ENCODE measurements around the gene ACAA2.
A peak's percentile ranks its signal among the peaks of the same experiment; 100 is the strongest.

Gene ACAA2, protein sequence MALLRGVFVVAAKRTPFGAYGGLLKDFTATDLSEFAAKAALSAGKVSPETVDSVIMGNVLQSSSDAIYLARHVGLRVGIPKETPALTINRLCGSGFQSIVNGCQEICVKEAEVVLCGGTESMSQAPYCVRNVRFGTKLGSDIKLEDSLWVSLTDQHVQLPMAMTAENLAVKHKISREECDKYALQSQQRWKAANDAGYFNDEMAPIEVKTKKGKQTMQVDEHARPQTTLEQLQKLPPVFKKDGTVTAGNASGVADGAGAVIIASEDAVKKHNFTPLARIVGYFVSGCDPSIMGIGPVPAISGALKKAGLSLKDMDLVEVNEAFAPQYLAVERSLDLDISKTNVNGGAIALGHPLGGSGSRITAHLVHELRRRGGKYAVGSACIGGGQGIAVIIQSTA

GRCh38 chr18:49813319-49814146 is at the start of gene ACAA2:
Gene ACAA2, minus strand, starts transcription at chr18:49813533. Its CDS starts 49 bp downstream, at chr18:49813484.
- no peaks in the 10 kb centered on the region for H3K27me3 ChIP-seq
- no peak for TF ChIP-seq Cebpa-rat (IDR thresholded peaks at IDR 0.05)
- peak within 1 kb of the TSS; percentile 77 for H3K4me3 ChIP-seq

GRCh38 chr18:49862656-49863385 is 49.5 kb upstream of the ACAA2 start:
- Histone ChIP-seq H3K27me3 (no peaks in the 10 kb centered on the region), H3K4me3 (no peak overlapping the region), H3K27ac (no peak overlapping the region), H3K4me1 (peaks cover 9% of the 10 kb centered on the region), H3K4me2 (no peak overlapping the region), H3K9me3 (no peaks in the 10 kb centered on the region), H3K36me3 (no peaks in the 10 kb centered on the region), H4K20me1 (no peaks in the 10 kb centered on the region), H3K9ac (no peak overlapping the region)
- TF ChIP-seq Cebpa-rat (IDR thresholded peaks at IDR 0.05), result no peak

More at GRCh38 chr18:49813319-49814146, at the start of gene ACAA2:
- H3K9ac ChIP-seq, result peak within 1 kb of the TSS; percentile 92
- peak within 1 kb of the TSS; percentile 87 for H3K4me2 ChIP-seq
- peak within 1 kb of the TSS; percentile 94 for H3K27ac ChIP-seq
- H4K20me1 ChIP-seq, result no peaks in the 10 kb centered on the region
- peaks cover 24% of the 10 kb centered on the region for H3K4me1 ChIP-seq
- H3K9me3 ChIP-seq, result peaks cover 22% of the 10 kb centered on the region
- H3K36me3 ChIP-seq, result peaks cover 13% of the 10 kb centered on the region; the same call in 1 of the 2 replicates

DNA sequence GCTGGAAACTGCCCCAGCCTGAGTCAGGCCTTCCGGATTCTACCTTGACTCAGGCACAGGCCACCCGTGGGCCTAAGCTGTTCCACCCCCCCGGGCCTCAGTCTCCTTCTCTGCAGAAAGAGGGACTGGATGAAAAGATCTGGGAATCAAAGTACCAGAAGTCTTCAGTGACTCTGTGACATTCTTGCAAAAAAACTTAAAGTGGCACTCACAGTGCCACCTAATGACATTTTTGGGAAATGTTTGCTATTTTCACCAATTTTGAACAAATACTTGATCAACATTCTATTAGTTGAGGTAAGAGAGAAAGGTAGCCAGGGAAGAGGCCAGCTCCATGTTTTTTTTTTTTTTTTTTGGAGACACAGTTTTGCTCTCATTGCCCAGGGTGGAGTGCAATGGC is 48.3 kb upstream of the ACAA2 start:
- H3K9ac ChIP-seq, result no peak overlapping the region
- H3K4me2 ChIP-seq, result no peak overlapping the region
- H3K4me1 ChIP-seq, result peaks cover 10% of the 10 kb centered on the region
- no peak overlapping the region for H3K27ac ChIP-seq
- no peaks in the 10 kb centered on the region for H3K9me3 ChIP-seq
- no peaks in the 10 kb centered on the region for H3K36me3 ChIP-seq
- no peaks in the 10 kb centered on the region for H4K20me1 ChIP-seq
- TF ChIP-seq Cebpa-rat (IDR thresholded peaks at IDR 0.05), result no peak
- H3K4me3 ChIP-seq, result no peak overlapping the region
- no peaks in the 10 kb centered on the region for H3K27me3 ChIP-seq

DNA sequence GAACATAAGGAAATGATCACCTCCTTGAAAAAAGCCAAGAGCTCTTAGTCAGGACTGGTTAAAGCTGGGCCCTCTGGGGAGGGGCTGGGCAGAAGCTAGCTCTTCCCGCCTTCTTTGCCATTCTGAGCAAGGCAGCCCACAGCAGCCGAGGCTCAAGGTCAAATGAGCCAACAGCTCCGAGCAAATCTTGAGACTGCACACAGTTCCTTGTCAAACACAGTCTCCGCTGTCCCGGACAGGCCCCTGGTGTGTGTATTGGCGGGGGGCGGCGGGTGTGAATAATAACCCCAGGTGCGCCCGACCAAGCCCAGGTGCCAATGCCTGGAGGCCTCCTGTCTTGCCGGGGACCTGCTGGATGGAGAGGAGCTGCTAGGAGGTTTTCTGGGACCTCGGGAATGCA is 46.4 kb upstream of the ACAA2 start:
- Histone ChIP-seq H3K27ac (no peak overlapping the region), H3K9me3 (no peaks in the 10 kb centered on the region), H3K4me1 (peaks cover 10% of the 10 kb centered on the region), H3K4me2 (no peak overlapping the region), H3K27me3 (no peaks in the 10 kb centered on the region), H3K9ac (no peak overlapping the region), H4K20me1 (no peaks in the 10 kb centered on the region), H3K36me3 (no peaks in the 10 kb centered on the region), H3K4me3 (no peak overlapping the region)
- TF ChIP-seq Cebpa-rat (IDR thresholded peaks at IDR 0.05), result no peak

DNA sequence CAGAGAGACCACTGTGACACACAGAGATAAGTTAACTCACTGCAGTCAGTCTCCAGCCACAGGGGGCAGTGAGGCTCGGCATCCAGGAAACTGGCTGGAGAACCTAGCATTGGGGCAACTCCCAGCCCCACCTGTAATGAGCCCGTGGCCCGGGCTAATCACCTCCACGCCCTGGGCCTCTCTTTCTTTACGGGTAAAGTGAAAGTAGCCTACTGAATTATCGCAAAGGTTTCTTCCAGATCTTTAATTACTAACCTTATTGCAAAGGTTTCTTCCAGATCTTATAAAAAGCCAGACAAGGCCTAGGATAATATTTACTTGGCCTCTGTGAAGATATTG is 45.7 kb upstream of the ACAA2 start:
- Histone ChIP-seq H3K9me3 (no peaks in the 10 kb centered on the region), H3K27ac (no peak overlapping the region), H3K4me3 (no peak overlapping the region), H3K27me3 (no peaks in the 10 kb centered on the region), H3K4me1 (peaks cover 10% of the 10 kb centered on the region), H4K20me1 (no peaks in the 10 kb centered on the region), H3K9ac (0 out of 2 replicates have a peak overlapping the region, but pooled peaks have one; percentile 12), H3K36me3 (no peaks in the 10 kb centered on the region), H3K4me2 (no peak overlapping the region)
- TF ChIP-seq Cebpa-rat (IDR thresholded peaks at IDR 0.05), result no peak

GRCh38 chr18:49858309-49859020 is 45.1 kb upstream of the ACAA2 start:
- TF ChIP-seq Cebpa-rat (IDR thresholded peaks at IDR 0.05), result no peak
- H4K20me1 ChIP-seq, result no peaks in the 10 kb centered on the region
- H3K9me3 ChIP-seq, result no peaks in the 10 kb centered on the region
- no peak overlapping the region for H3K9ac ChIP-seq
- peak overlapping the region; percentile 27; the same call in 1 of the 2 replicates for H3K27ac ChIP-seq
- no peaks in the 10 kb centered on the region for H3K36me3 ChIP-seq
- no peaks in the 10 kb centered on the region for H3K27me3 ChIP-seq
- H3K4me2 ChIP-seq, result peak overlapping the region; percentile 33
- peaks cover 10% of the 10 kb centered on the region for H3K4me1 ChIP-seq
- H3K4me3 ChIP-seq, result no peak overlapping the region

DNA sequence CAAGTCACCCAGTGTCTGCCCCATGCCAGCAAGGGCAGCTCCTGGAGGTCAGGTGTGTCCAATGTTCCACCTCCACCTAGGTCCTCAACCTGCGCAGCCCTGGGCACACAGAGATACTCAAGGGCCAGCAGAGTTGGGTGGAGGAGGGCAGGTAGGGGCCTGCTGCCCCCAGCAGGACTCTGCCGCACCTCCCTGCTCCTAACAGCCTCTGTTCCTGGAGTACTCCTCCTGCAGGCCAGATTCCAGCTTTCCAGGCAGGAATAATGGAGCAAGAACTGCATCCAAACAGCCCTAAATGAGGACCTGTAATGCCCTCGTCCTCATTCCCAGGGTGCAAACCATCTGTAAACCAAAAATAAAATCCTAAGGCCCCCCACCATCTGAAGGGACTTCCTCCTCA is 44.4 kb upstream of the ACAA2 start:
- Histone ChIP-seq H3K27ac (no peak overlapping the region), H4K20me1 (no peaks in the 10 kb centered on the region), H3K4me1 (peaks cover 10% of the 10 kb centered on the region), H3K9ac (no peak overlapping the region), H3K9me3 (no peaks in the 10 kb centered on the region), H3K27me3 (no peaks in the 10 kb centered on the region), H3K36me3 (no peaks in the 10 kb centered on the region), H3K4me2 (no peak overlapping the region), H3K4me3 (no peak overlapping the region)
- TF ChIP-seq Cebpa-rat (IDR thresholded peaks at IDR 0.05), result no peak

- peaks cover 10% of the 10 kb centered on the region for H3K4me1 ChIP-seq
- H3K27me3 ChIP-seq, result no peaks in the 10 kb centered on the region
- H3K9me3 ChIP-seq, result no peaks in the 10 kb centered on the region
- no peak for TF ChIP-seq Cebpa-rat (IDR thresholded peaks at IDR 0.05)
- no peak overlapping the region for H3K4me3 ChIP-seq
- no peak overlapping the region for H3K27ac ChIP-seq
- no peak overlapping the region for H3K9ac ChIP-seq
- no peak overlapping the region for H3K4me2 ChIP-seq
- no peaks in the 10 kb centered on the region for H3K36me3 ChIP-seq
- no peaks in the 10 kb centered on the region for H4K20me1 ChIP-seq
Measured at GRCh38 chr18:49856496-49856895, 43.2 kb upstream of the ACAA2 start.

- H3K4me3 ChIP-seq, result no peak overlapping the region
- peaks cover 10% of the 10 kb centered on the region for H3K4me1 ChIP-seq
- H3K36me3 ChIP-seq, result no peaks in the 10 kb centered on the region
- H3K27me3 ChIP-seq, result no peaks in the 10 kb centered on the region
- H3K9ac ChIP-seq, result no peak overlapping the region
- no peak for TF ChIP-seq Cebpa-rat (IDR thresholded peaks at IDR 0.05)
- no peak overlapping the region for H3K4me2 ChIP-seq
- H4K20me1 ChIP-seq, result no peaks in the 10 kb centered on the region
- H3K27ac ChIP-seq, result no peak overlapping the region
- H3K9me3 ChIP-seq, result no peaks in the 10 kb centered on the region
Measured at GRCh38 chr18:49855711-49856415, 42.5 kb upstream of the ACAA2 start.

Measured in BLaER1 (cell line).